GM21786 (cell line): ENCODE data around the gene PDGFA.
"Not testable (repeated sequence)": the region's sequence is repeated elsewhere in the genome, so short reads cannot be mapped to it uniquely, and the experiment has no call there.

Source experiments
- ATAC-seq: cut with Tn5 transposase; IDR thresholded peaks from one replicate; pipeline ENCODE4 v1.9.1; 2021; ENCODE audit not compliant: unreplicated experiment

PDGFA gene

GRCh38 chr7:552151-552867 lies 32.7 kb upstream of the PDGFA start:
- not testable (repeated sequence) for ATAC-seq

GRCh38 chr7:551615-551970 lies 31.9 kb upstream of the PDGFA start:
- not testable (repeated sequence) for ATAC-seq

- no peak for ATAC-seq
Observed at GRCh38 chr7:550881-551614, 31.4 kb upstream of the PDGFA start.

GRCh38 chr7:549891-550625 lies 30.4 kb upstream of the PDGFA start:
- no peak for ATAC-seq

GRCh38 chr7:549066-549890 lies 29.6 kb upstream of the PDGFA start:
- no peak for ATAC-seq

- ATAC-seq = no peak
Observed at GRCh38 chr7:548401-548800, 28.8 kb upstream of the PDGFA start.

GRCh38 chr7:545470-545869 lies 25.8 kb upstream of the PDGFA start:
- ATAC-seq = no peak

- no peak for ATAC-seq
Observed at GRCh38 chr7:544338-545221, 24.9 kb upstream of the PDGFA start.

- no peak for ATAC-seq
Observed at GRCh38 chr7:543501-544337, 24.1 kb upstream of the PDGFA start.

GRCh38 chr7:542713-543500 lies 23.3 kb upstream of the PDGFA start:
- no peak for ATAC-seq

- ATAC-seq = no peak
Observed at GRCh38 chr7:542131-542712, 22.6 kb upstream of the PDGFA start.

GRCh38 chr7:541661-542060 lies 22.0 kb upstream of the PDGFA start:
- ATAC-seq = no peak

- ATAC-seq = no peak
Observed at GRCh38 chr7:540997-541396, 21.4 kb upstream of the PDGFA start.

GRCh38 chr7:540579-540978 lies 20.9 kb upstream of the PDGFA start:
- no peak for ATAC-seq

GRCh38 chr7:539731-540411 lies 20.2 kb upstream of the PDGFA start:
- no peak for ATAC-seq

GRCh38 chr7:538764-539685 lies 19.4 kb upstream of the PDGFA start:
- no peak for ATAC-seq
